HTERT RPE-1 (cell line): ENCODE results near the gene PINK1.
"Not testable (repeated sequence)": the region's sequence is repeated elsewhere in the genome, so short reads cannot be mapped to it uniquely, and the experiment has no call there.

Source experiments
- in situ Hi-C: fragments of 300-500 bp; cut with MboI; formaldehyde crosslinking; loops from 4 replicates; pipeline ENCODE4 v1.14.3; 2020; ENCODE audit warnings: low sequenced_read_pairs

The PINK1 gene

GRCh38 chr1:20673626-20674025 lies 40.4 kb downstream of the PINK1 start:
- in situ Hi-C loops, result not testable (repeated sequence)

GRCh38 chr1:20678599-20678998 lies 45.3 kb downstream of the PINK1 start:
- in situ Hi-C loops, result no loop called here

- in situ Hi-C loops, result no loop called here
Observed at GRCh38 chr1:20680269-20680668, 47.0 kb downstream of the PINK1 start.

GRCh38 chr1:20681999-20682398 lies 48.7 kb downstream of the PINK1 start:
- in situ Hi-C loops, result no loop called here

GRCh38 chr1:20682571-20683236 lies 49.4 kb downstream of the PINK1 start:
- in situ Hi-C loops, result no loop called here

- in situ Hi-C loops, result no loop called here
Observed at GRCh38 chr1:20683614-20684013, 50.4 kb downstream of the PINK1 start.

- in situ Hi-C loops, result no loop called here
Observed at GRCh38 chr1:20684050-20684620, 50.9 kb downstream of the PINK1 start.

GRCh38 chr1:20684651-20685050 lies 51.4 kb downstream of the PINK1 start:
- in situ Hi-C loops, result no loop called here

GRCh38 chr1:20685099-20685662 lies 51.9 kb downstream of the PINK1 start:
- in situ Hi-C loops, result no loop called here

GRCh38 chr1:20685741-20686140 lies 52.5 kb downstream of the PINK1 start:
- in situ Hi-C loops, result no loop called here

GRCh38 chr1:20686883-20687725 lies 53.8 kb downstream of the PINK1 start:
- in situ Hi-C loops, result no loop called here

GRCh38 chr1:20689645-20690056 lies 56.4 kb downstream of the PINK1 start:
- in situ Hi-C loops, result no loop called here

- in situ Hi-C loops, result no loop called here
Observed at GRCh38 chr1:20691872-20692271, 58.6 kb downstream of the PINK1 start.

GRCh38 chr1:20693623-20694022 lies 60.4 kb downstream of the PINK1 start:
- in situ Hi-C loops, result no loop called here

GRCh38 chr1:20695515-20695914 lies 62.3 kb downstream of the PINK1 start:
- in situ Hi-C loops, result no loop called here

GRCh38 chr1:20696397-20697333 lies 63.4 kb downstream of the PINK1 start:
- in situ Hi-C loops, result no loop called here

- in situ Hi-C loops, result no loop called here
Observed at GRCh38 chr1:20697563-20697962, 64.3 kb downstream of the PINK1 start.

GRCh38 chr1:20698195-20698910 lies 65.1 kb downstream of the PINK1 start:
- in situ Hi-C loops, result no loop called here

GRCh38 chr1:20699558-20699957 lies 66.3 kb downstream of the PINK1 start:
- in situ Hi-C loops, result no loop called here

- in situ Hi-C loops, result no loop called here
Observed at GRCh38 chr1:20700636-20701215, 67.5 kb downstream of the PINK1 start.
